ENCODE results near the gene NPNT.

- TF ChIP-seq MAX (IDR thresholded peaks at IDR 0.05) (no peak), EGR1 (IDR thresholded peaks at IDR 0.05) (no peak), FOXM1 (IDR thresholded peaks at IDR 0.05; ENCODE audit: borderline replicate concordance, low read depth) (no peak)
Measured at GRCh38 chr4:105951198-105951597, 55.9 kb downstream of the NPNT start.

Data from Ishikawa (cell line).